Activated T-cell treated with anti-CD3 and anti-CD28 coated beads for 24 hours (primary cell): ENCODE results near the gene WDR88.
"Not testable (repeated sequence)": the region's sequence is repeated elsewhere in the genome, so short reads cannot be mapped to it uniquely, and the experiment has no call there.

Experiments
- DNase-seq: peaks from one replicate; pipeline ENCODE4 v3.0.0-alpha.2; 2020; ENCODE audit warnings: low read depth

The WDR88 gene

GRCh38 chr19:33132021-33132420 lies at the start of gene WDR88:
WDR88 (plus strand) TSS chr19:33132114; CDS start chr19:33132170, 56 bp downstream.
- DNase-seq: no peak

GRCh38 chr19:33085570-33086128 lies 46.3 kb upstream of the WDR88 start:
- DNase-seq: no peak

- DNase-seq: no peak
Observed at GRCh38 chr19:33086955-33087354, 45.0 kb upstream of the WDR88 start.

- DNase-seq: no peak
Observed at GRCh38 chr19:33089010-33089409, 42.9 kb upstream of the WDR88 start.

- DNase-seq: no peak
Observed at GRCh38 chr19:33090179-33090578, 41.7 kb upstream of the WDR88 start.

- DNase-seq: no peak
Observed at GRCh38 chr19:33093420-33094210, 38.3 kb upstream of the WDR88 start.

- no peak for DNase-seq
Observed at GRCh38 chr19:33094436-33095067, 37.4 kb upstream of the WDR88 start.

- DNase-seq: no peak
Observed at GRCh38 chr19:33096005-33096404, 35.9 kb upstream of the WDR88 start.

- no peak for DNase-seq
Observed at GRCh38 chr19:33098055-33098534, 33.8 kb upstream of the WDR88 start.

- DNase-seq: no peak
Observed at GRCh38 chr19:33100894-33101644, 30.8 kb upstream of the WDR88 start.

GRCh38 chr19:33102893-33103292 lies 29.0 kb upstream of the WDR88 start:
- no peak for DNase-seq

- DNase-seq: no peak
Observed at GRCh38 chr19:33108161-33108560, 23.8 kb upstream of the WDR88 start.

- DNase-seq: no peak
Observed at GRCh38 chr19:33110137-33110910, 21.6 kb upstream of the WDR88 start.

- no peak for DNase-seq
Observed at GRCh38 chr19:33111587-33111986, 20.3 kb upstream of the WDR88 start.

- DNase-seq: no peak
Observed at GRCh38 chr19:33114312-33114711, 17.6 kb upstream of the WDR88 start.

GRCh38 chr19:33117501-33117900 lies 14.4 kb upstream of the WDR88 start:
- DNase-seq: no peak

GRCh38 chr19:33118643-33119042 lies 13.3 kb upstream of the WDR88 start:
- DNase-seq: no peak

GRCh38 chr19:33124207-33125098 lies 7.5 kb upstream of the WDR88 start:
- no peak for DNase-seq

- peak; percentile 49 for DNase-seq
Observed at GRCh38 chr19:33125929-33126388, 6.0 kb upstream of the WDR88 start.

GRCh38 chr19:33126712-33127111 lies 5.2 kb upstream of the WDR88 start:
- not testable (repeated sequence) for DNase-seq
